H1 (cell line): ENCODE results near the gene SLC9C2. TPM values are rescaled to one million over a fixed set of nuclear protein-coding genes. Genes with fewer than 3 reads are reported as not detected.

Experiments used
- polyA plus RNA-seq, 7 experiments: library from polyadenylated mRNA; depleted of rRNA in 3 of 7; stranded (reverse) in 5 of 7; unstranded in 2 of 7; fragments of >200 nt in 5 of 7; fragments of 200-250 nt in 2 of 7; gene quantifications; 1 replicate in 5 of 7; 2 replicates in 1 of 7; 4 replicates in 1 of 7; pipeline versions ENCODE4 v1.2.1 to v1.2.3, GENCODE V29; 2011 to 2013; ENCODE audit warnings: missing spikeins in 2 of 7, mixed read lengths in 2 of 7
- total RNA-seq: library from RNA; stranded (reverse); fragmentation: NEBNext Ultra II Directional; extraction: Animal tissue kit (Norgen Biotek cat#: 25700); gene quantifications from 2 replicates; pipeline ENCODE4 v1.2.1, GENCODE V29; 2021

The SLC9C2 gene
- total and polyA plus RNA-seq, 2 of the 8 experiments (the other 6 are each of a cell fraction or from before 2014, with no cell fraction given): not detected

Other genes starting within 250 kb of the SLC9C2 start
- 657 and 677 TPM in 2 replicates for gene PRDX6, start 125.7 kb downstream of the SLC9C2 start, total RNA-seq
- gene PRDX6, start 125.7 kb downstream of the SLC9C2 start, polyA plus RNA-seq (2011; rRNA removed): 219 and 348 TPM in 2 replicates
- not detected in 2 replicates for gene TEX50, start 32.3 kb upstream of the SLC9C2 start, total RNA-seq
- not detected in 2 replicates for gene TEX50, start 32.3 kb upstream of the SLC9C2 start, polyA plus RNA-seq (2011; rRNA removed)
- 2.3 and 2.8 TPM in 2 replicates for gene ANKRD45, start 66.8 kb upstream of the SLC9C2 start, total RNA-seq
- gene ANKRD45, start 66.8 kb upstream of the SLC9C2 start, polyA plus RNA-seq (2011; rRNA removed): 0.33 and 0.41 TPM in 2 replicates
- gene KLHL20, start 111.9 kb upstream of the SLC9C2 start, total RNA-seq: 12.3 and 12.8 TPM in 2 replicates
- gene KLHL20, start 111.9 kb upstream of the SLC9C2 start, polyA plus RNA-seq (2011; rRNA removed): 4.4 and 4.9 TPM in 2 replicates
- 35.2 and 35.7 TPM in 2 replicates for gene DARS2, start 221.6 kb upstream of the SLC9C2 start, total RNA-seq
- 15.8 and 21.0 TPM in 2 replicates for gene DARS2, start 221.6 kb upstream of the SLC9C2 start, polyA plus RNA-seq (2011; rRNA removed)
- 16.0 and 16.3 TPM in 2 replicates for gene CENPL, start 221.8 kb upstream of the SLC9C2 start, total RNA-seq
- gene CENPL, start 221.8 kb upstream of the SLC9C2 start, polyA plus RNA-seq (2011; rRNA removed): 4.5 and 6.6 TPM in 2 replicates